K562 (cell line): ENCODE results near the gene ARHGAP25. TPM values are rescaled to one million over a fixed set of nuclear protein-coding genes. Genes with fewer than 3 reads are reported as not detected.
A peak's percentile ranks its signal among the peaks of the same experiment; 100 is the strongest.

Experiments
- CREM ChIP-seq: IDR thresholded peaks from 2 replicates; pipeline ENCODE4 v1.6.1; 2014; ENCODE audit warnings: antibody characterized with exemption, low read depth
- CTCF ChIP-seq, 3 experiments: IDR thresholded peaks in 2 of 3; conservative IDR thresholded peaks in 1 of 3; 2 replicates each; pipeline ENCODE4 v1.5.1; 2011 to 2012; ENCODE audit warnings: low read length in 3 of 3, mild to moderate bottlenecking in 3 of 3, control low read depth in 2 of 3, improper control_type of control experiment in 1 of 3, inconsistent platforms in 1 of 3, low read depth in 1 of 3, mixed read lengths in 1 of 3, moderate library complexity in 1 of 3; ENCODE audit not compliant: insufficient read depth in 2 of 3
- DEAF1 ChIP-seq: fragments of 450-650 bp; formaldehyde crosslinking; IDR thresholded peaks from 2 replicates; pipeline ENCODE4 v1.4.0; 2020; ENCODE audit warnings: mild to moderate bottlenecking, moderate library complexity
- E2F6 ChIP-seq, 2 experiments: IDR thresholded peaks; 2 replicates each; pipeline ENCODE4 v1.6.1; 2011; ENCODE audit warnings: borderline replicate concordance in 1 of 2, control low read depth in 1 of 2, low read depth in 1 of 2, low read length in 1 of 2, mild to moderate bottlenecking in 1 of 2, mixed read lengths in 1 of 2, moderate library complexity in 1 of 2; ENCODE audit not compliant: insufficient read depth in 1 of 2, insufficient read length in 1 of 2, poor library complexity in 1 of 2, severe bottlenecking in 1 of 2; ENCODE audit errors: extremely low read depth in 1 of 2
- GATA2 ChIP-seq: sonication (generic); formaldehyde crosslinking; IDR thresholded peaks from 2 replicates; pipeline ENCODE4 v1.4.0; 2020; ENCODE audit warnings: mild to moderate bottlenecking, missing genetic modification reagents
- IRF2 ChIP-seq: sonication (generic); formaldehyde crosslinking; IDR thresholded peaks from 2 replicates; pipeline ENCODE4 v1.8.1; 2022; ENCODE audit warnings: mild to moderate bottlenecking, missing genetic modification reagents
- THAP12 ChIP-seq: fragments of 250-450 bp; sonication (Bioruptor Pico); IDR thresholded peaks from 2 replicates; pipeline ENCODE4 v1.9.0; 2021; ENCODE audit warnings: mild to moderate bottlenecking, inconsistent platforms
- TRIM25 ChIP-seq: fragments of 450-650 bp; IDR thresholded peaks from 2 replicates; pipeline ENCODE4 v1.7.0; 2016; ENCODE audit warnings: borderline replicate concordance
- USF2 ChIP-seq: sonication (generic); formaldehyde crosslinking; IDR thresholded peaks from 2 replicates; pipeline ENCODE4 v1.5.0; 2020; ENCODE audit warnings: missing genetic modification reagents
- XRCC5 ChIP-seq: fragments of 200-400 bp; formaldehyde crosslinking; IDR thresholded peaks from 2 replicates; pipeline ENCODE4 v1.6.1; 2017; ENCODE audit warnings: low read depth, mild to moderate bottlenecking, low read length
- ZKSCAN1 ChIP-seq: fragments of 150-350 bp; IDR thresholded peaks from 2 replicates; pipeline ENCODE4 v1.6.1; 2016; ENCODE audit warnings: low read depth, low read length
- ZNF133 ChIP-seq: fragments of 250-450 bp; sonication (Bioruptor Pico); IDR thresholded peaks from 2 replicates; pipeline ENCODE4 v1.4.0; 2020; ENCODE audit warnings: mild to moderate bottlenecking
- ZNF740 ChIP-seq, 3 experiments: fragments of 200-800 bp in 1 of 3; sonication (Bioruptor generic) in 1 of 3; sonication (generic) in 1 of 3; formaldehyde crosslinking in 1 of 3; IDR thresholded peaks; 2 replicates each; pipeline versions ENCODE4 v1.6.1 to v1.8.0; 2016 to 2022; ENCODE audit warnings: mild to moderate bottlenecking in 2 of 3, missing compliant biosample characterization in 2 of 3, missing genetic modification characterization in 2 of 3, missing genetic modification reagents in 1 of 3
- polyA plus RNA-seq, 8 experiments: library from polyadenylated mRNA; depleted of rRNA in 4 of 8; stranded (reverse) in 5 of 8; unstranded in 3 of 8; fragments of >200 nt; fragmentation: Nextera tagmentation in 2 of 8; fragmentation: Illumina TruSeq in 1 of 8; extraction: Ambion mirVana in 2 of 8; extraction: Trizol in 1 of 8; gene quantifications; 2 replicates each; pipeline versions ENCODE4 v1.2.1 to v1.2.3, GENCODE V29; 2011 to 2014; ENCODE audit warnings: inconsistent platforms in 1 of 8, missing spikeins in 1 of 8
- total RNA-seq, 7 experiments: library from RNA; depleted of rRNA in 6 of 7; stranded (reverse); fragments of >200 nt in 6 of 7; fragmentation: Illumina TruSeq in 2 of 7; extraction: Trizol in 2 of 7; gene quantifications; 2 replicates each; pipeline versions ENCODE4 v1.2.1 to v1.2.3, GENCODE V29; 2011 to 2021; ENCODE audit warnings: low replicate concordance in 1 of 7

Gene ARHGAP25
- total and polyA plus RNA-seq, 9 of the 15 experiments (the other 6 are each of a cell fraction or from before 2014, with no cell fraction given), result 4.9 to 14.8 (median 10.7) TPM

GRCh38 chr2:68837164-68837860 is 102.7 kb downstream of the ARHGAP25 start (continued):
- TF ChIP-seq THAP12 (CRISPR knock-in tag), result no peak
- TF ChIP-seq DEAF1 (CRISPR knock-in tag), result peak; percentile 55; the same call in 1 of the 2 replicates
- peak; percentile 31; the same call in 1 of the 2 replicates for TF ChIP-seq ZKSCAN1
- peak in 1 of 2 experiments; percentile 54 for TF ChIP-seq E2F6 (IDR thresholded peaks at IDR 0.05; ENCODE audit: borderline replicate concordance in 1 of 2, extremely low read depth in 1 of 2, insufficient read depth in 1 of 2, insufficient read length in 1 of 2, low read depth in 1 of 2, low read length in 1 of 2, poor library complexity in 1 of 2, severe bottlenecking in 1 of 2)
- TF ChIP-seq IRF2 (CRISPR knock-in tag), result no peak
- no peak for TF ChIP-seq ZNF133 (CRISPR knock-in tag)
- TF ChIP-seq GATA2 (CRISPR knock-in tag), result no peak
- no peak for TF ChIP-seq TRIM25
- peak; percentile 85 to 92 (median 89) for TF ChIP-seq CTCF (IDR thresholded peaks at IDR 0.05 in 2 of 3, conservative IDR thresholded peaks at IDR 0.05 in 1 of 3; ENCODE audit: insufficient read depth in 2 of 3, low read depth in 1 of 3, low read length in 3 of 3)
- no peak for TF ChIP-seq ZNF740 (CRISPR knock-in tag; IDR thresholded peaks at IDR 0.05)
- TF ChIP-seq ZNF740 (tag; IDR thresholded peaks at IDR 0.05), result no peak
- no peak for TF ChIP-seq USF2 (CRISPR knock-in tag)
- TF ChIP-seq CREM, result peak; percentile 78
- 0 out of 2 replicates have a peak, but pooled peaks have one; percentile 30 for TF ChIP-seq XRCC5
